HepG2 (cell line): ENCODE results near the gene TC2N. TPM values are rescaled to one million over a fixed set of nuclear protein-coding genes. Genes with fewer than 3 reads are reported as not detected.

ENCODE experiments used
- ATAC-seq: fragments of 200-7000 bp; cut with Tn5 transposase; 3 replicates; pipeline ENCODE4 v1.9.1; 2020; ENCODE audit warnings: mild to moderate bottlenecking, moderate library complexity
- BruUV-seq: library from RNA; stranded (reverse); fragments of 400-500 nt; replicated peaks from 2 replicates; lab custom pipeline; 2021; lab: Mats Ljungman, UMichigan
- CTCF ChIA-PET: fragments of 300-600 bp; formaldehyde crosslinking; extraction: SDS; loops from one replicate; lab custom pipeline; 2021; ENCODE audit warnings: low total read pairs, inconsistent platforms, low intra/inter-chr PET ratio; lab: Yijun Ruan, JAX
- POLR2A ChIA-PET: fragments of 350-600 bp; sonication (Branson Sonifier 250); formaldehyde crosslinking; loops from one replicate; lab custom pipeline; 2020; ENCODE audit warnings: antibody characterized with exemption, inconsistent platforms; lab: Yijun Ruan, JAX
- DNase-seq: peaks from one replicate; pipeline ENCODE4 v3.0.0-alpha.2; 2015; ENCODE audit warnings: low spot score
- FAIRE-seq: peaks from 3 replicates; lab custom pipeline; 2011; peaks lifted over from hg19 to GRCh38; lab: Jason Lieb, UNC
- H2AFZ ChIP-seq: one replicate; pipeline ENCODE4 v1.6.1; 2011; ENCODE audit warnings: low read length, inconsistent platforms
- H3K27ac ChIP-seq: fragments of 300-600 bp; 3 replicates; pipeline ENCODE4 v1.8.0; 2011; ENCODE audit warnings: mixed run types, mild to moderate bottlenecking, mixed read lengths, low read length, inconsistent platforms; ENCODE audit not compliant: insufficient read depth; ENCODE audit errors: extremely low read length
- H3K27me3 ChIP-seq, 2 experiments: fragments of 200-600 bp in 1 of 2; 2 replicates in 1 of 2; 3 replicates in 1 of 2; pipeline versions ENCODE4 v1.6.0 to v1.8.0; 2011; ENCODE audit warnings: low read length in 2 of 2, mild to moderate bottlenecking in 2 of 2, moderate library complexity in 2 of 2, inconsistent platforms in 1 of 2; ENCODE audit not compliant: insufficient read depth in 2 of 2, control insufficient read depth in 1 of 2
- H3K36me3 ChIP-seq, 2 experiments: fragments of 200-600 bp in 1 of 2; replicated peaks in 1 of 2; 2 replicates in 1 of 2; 3 replicates in 1 of 2; pipeline versions ENCODE4 v1.5.1 to v1.8.0; 2011; ENCODE audit warnings: low read length in 2 of 2, inconsistent platforms in 1 of 2; ENCODE audit not compliant: insufficient read depth in 2 of 2, control insufficient read depth in 1 of 2
- H3K4me1 ChIP-seq: 2 replicates; pipeline ENCODE4 v1.5.1; 2012; ENCODE audit warnings: low read length, inconsistent platforms; ENCODE audit not compliant: insufficient read depth
- H3K4me2 ChIP-seq: 2 replicates; pipeline ENCODE4 v1.6.0; 2011; ENCODE audit warnings: low read depth, low read length, inconsistent platforms
- H3K4me3 ChIP-seq, 3 experiments: fragments of 200-600 bp in 1 of 3; sonication (generic), shearing (Covaris generic) in 1 of 3; replicated peaks in 1 of 3; 2 replicates each; pipeline ENCODE4 v1.5.1; 2011 to 2016; ENCODE audit warnings: low read length in 3 of 3, inconsistent platforms in 2 of 3, low read depth in 2 of 3, mild to moderate bottlenecking in 2 of 3, control low read depth in 1 of 3, mixed read lengths in 1 of 3; ENCODE audit not compliant: insufficient read depth in 1 of 3
- H3K79me2 ChIP-seq: one replicate; pipeline ENCODE4 v1.6.1; 2011; ENCODE audit warnings: low read length, inconsistent platforms; ENCODE audit not compliant: insufficient read depth
- H3K9ac ChIP-seq: 2 replicates; pipeline ENCODE4 v1.6.0; 2011; ENCODE audit warnings: mild to moderate bottlenecking, low read depth, low read length, inconsistent platforms; ENCODE audit not compliant: insufficient read depth
- H3K9me3 ChIP-seq: 2 replicates; pipeline ENCODE4 v1.5.1; 2012; ENCODE audit warnings: mild to moderate bottlenecking, low read length
- H4K20me1 ChIP-seq: 2 replicates; pipeline ENCODE4 v1.6.0; 2011; ENCODE audit warnings: inconsistent platforms, mild to moderate bottlenecking, low read length, moderate library complexity; ENCODE audit not compliant: insufficient read depth
- ARID4A ChIP-seq: sonication (generic); formaldehyde crosslinking; IDR thresholded peaks from 2 replicates; pipeline ENCODE4 v1.5.0; 2020; ENCODE audit warnings: mild to moderate bottlenecking, missing genetic modification reagents, borderline replicate concordance
- SALL1 ChIP-seq: sonication (generic); formaldehyde crosslinking; IDR thresholded peaks from 2 replicates; pipeline ENCODE4 v1.8.0; 2022; ENCODE audit warnings: mild to moderate bottlenecking, missing genetic modification reagents
- ZNF589 ChIP-seq: sonication (generic); formaldehyde crosslinking; conservative IDR thresholded peaks from 2 replicates; pipeline ENCODE4 v1.8.0; 2022; ENCODE audit warnings: mild to moderate bottlenecking, moderate library complexity, missing genetic modification reagents
- WGBS: methylation state at CpG from one replicate; pipeline ENCODE4 v1.1.6; 2017; ENCODE audit warnings: low lambda C conversion rate; 5-methylcytosine and 5-hydroxymethylcytosine counted together
- in situ Hi-C: cut with HindIII; loops from 2 replicates; pipeline ENCODE4 v1.10.0; 2017; ENCODE audit warnings: low pct_unique_long_range_greater_than_20kb; ENCODE audit not compliant: extremely low pct_ligation_motif_present
- intact Hi-C: fragments of 100-400 bp; cut with micrococcal nuclease; formaldehyde crosslinking; loops from one replicate; pipeline ENCODE4 v1.10.0; 2022; ENCODE audit not compliant: unreplicated experiment
- polyA plus RNA-seq, 8 experiments: library from polyadenylated mRNA; depleted of rRNA in 3 of 8; stranded (reverse) in 7 of 8; unstranded in 1 of 8; fragments of >200 nt; fragmentation: Illumina TruSeq in 4 of 8; extraction: Trizol in 4 of 8; gene quantifications; 2 replicates each; pipeline versions ENCODE4 v1.2.1 to v1.2.3, GENCODE V29; 2011 to 2016; ENCODE audit warnings: low read depth in 4 of 8, missing spikeins in 1 of 8, mixed read lengths in 1 of 8; ENCODE audit not compliant: insufficient read depth in 1 of 8
- total RNA-seq, 5 experiments: library from RNA; depleted of rRNA; stranded (reverse); fragments of >200 nt; fragmentation: Illumina TruSeq; extraction: Trizol; gene quantifications; 2 replicates each; pipeline ENCODE4 v1.2.3, GENCODE V29; 2016; ENCODE audit warnings: low read depth in 1 of 5

TC2N gene
- total and polyA plus RNA-seq, 2 of the 13 experiments (the other 11 are each of a cell fraction or from before 2014, with no cell fraction given), result 0.03 TPM; not detected in 1

DNA sequence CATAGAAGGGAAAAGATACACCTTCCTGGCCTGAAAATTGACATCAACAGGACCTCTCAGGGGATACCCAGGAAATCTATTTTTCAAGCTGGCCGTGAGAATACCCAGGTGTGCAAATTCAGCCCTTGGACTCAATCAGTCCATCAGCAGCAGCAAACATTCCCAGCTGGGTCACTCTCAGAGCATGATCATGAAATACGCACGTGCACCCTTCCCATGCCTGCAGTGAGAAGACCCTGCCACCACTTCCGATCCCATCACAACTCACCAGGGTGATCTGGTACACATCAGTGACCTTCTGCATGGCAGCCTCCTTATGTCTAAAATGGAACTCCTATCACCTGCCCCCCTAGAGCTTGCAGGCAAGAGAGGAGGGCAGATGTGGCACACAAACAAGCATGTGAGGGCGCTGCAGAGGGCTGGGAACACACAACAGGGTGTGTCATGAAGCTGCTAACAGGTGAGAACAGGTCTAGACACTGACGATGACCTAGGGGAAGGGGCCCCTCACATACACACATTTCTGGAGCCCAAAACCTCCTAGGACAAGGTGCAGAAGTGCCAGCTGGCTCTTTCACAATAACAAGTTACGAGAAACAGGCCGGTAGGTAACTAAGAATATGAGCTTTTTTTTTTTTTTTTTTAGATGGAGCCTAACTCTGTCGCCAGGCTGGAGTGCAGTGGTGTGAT is 37.8 kb upstream of the TC2N start:
- H3K27ac ChIP-seq, result no peak overlapping the region
- no peaks in the 10 kb centered on the region; a peak in 1 of 5 replicates for H3K27me3 ChIP-seq
- intact Hi-C loops (no loop called here), in situ Hi-C loops (loop anchor here (25.0 kb wide), 1 partner anchor 243 kb away; no protein-coding TSS in a partner anchor)
- no peaks in the 10 kb centered on the region for H4K20me1 ChIP-seq
- POLR2A ChIA-PET, result no interaction called here
- H3K4me3 ChIP-seq, result no peak overlapping the region
- CTCF ChIA-PET, result no interaction called here
- DNase-seq, result no peak
- 41% methylated on average over 5 of the region's 9 CpGs for WGBS
- H3K9me3 ChIP-seq, result no peaks in the 10 kb centered on the region
- TF ChIP-seq ZNF589 (CRISPR knock-in tag), result no peak
- TF ChIP-seq ARID4A (CRISPR knock-in tag), result peak; percentile 20; the same call in 1 of the 2 replicates
- peak; percentile 16; the same call in 1 of the 2 replicates for TF ChIP-seq SALL1
- TF ChIP-seq, all 625 proteins: peak for 2
- FAIRE-seq, result no peak
- Histone ChIP-seq H3K4me1 (peaks cover 19% of the 10 kb centered on the region; the same call in 1 of the 2 replicates), H3K9ac (no peak overlapping the region), H2AFZ (no peak overlapping the region), H3K4me2 (no peak overlapping the region), H3K36me3 (no peaks in the 10 kb centered on the region), H3K79me2 (no peaks in the 10 kb centered on the region)
- no TSS peak for BruUV-seq
- ATAC-seq, result peak; percentile 34; the same call in 1 of the 3 replicates
